NT2/D1 (cell line): ENCODE data around the gene TLL2.

Experiments used
- SUZ12 ChIP-seq: IDR thresholded peaks from 2 replicates; pipeline ENCODE4 v1.6.1; 2011; ENCODE audit not compliant: insufficient read length, insufficient read depth; ENCODE audit errors: extremely low read depth
- YY1 ChIP-seq: IDR thresholded peaks from 2 replicates; pipeline ENCODE4 v1.6.1; 2011; ENCODE audit not compliant: insufficient read length, insufficient read depth
- ZNF274 ChIP-seq: IDR thresholded peaks from 2 replicates; pipeline ENCODE4 v1.6.1; 2011; ENCODE audit warnings: mild to moderate bottlenecking, low read depth, low read length

GRCh38 chr10:96502561-96503282, 11.0 kb downstream of the TLL2 start:
- TF ChIP-seq YY1 (no peak), ZNF274 (no peak), SUZ12 (no peak)
